DOHH2 (cell line): Measurements from ENCODE around the gene SLC23A3.

Experiments used
- H3F3A ChIP-seq: fragments of 200-600 bp; sonication (generic), shearing (Covaris generic); 2 replicates; pipeline ENCODE4 v1.6.0; 2016; ENCODE audit warnings: antibody characterized with exemption, mild to moderate bottlenecking; ENCODE audit not compliant: control insufficient read depth, insufficient read depth
- H3K27ac ChIP-seq: fragments of 200-600 bp; sonication (generic); 2 replicates; pipeline ENCODE4 v1.5.1; 2014; ENCODE audit warnings: low read depth, mild to moderate bottlenecking, low read length, moderate library complexity
- H3K27me3 ChIP-seq: fragments of 200-600 bp; sonication (generic); 2 replicates; pipeline ENCODE4 v1.6.1; 2014; ENCODE audit warnings: mild to moderate bottlenecking, low read length, mixed read lengths; ENCODE audit not compliant: control insufficient read depth
- H3K36me3 ChIP-seq: fragments of 200-600 bp; sonication (generic); 2 replicates; pipeline ENCODE4 v1.6.1; 2014; ENCODE audit warnings: mild to moderate bottlenecking, low read length, moderate library complexity, mixed read lengths; ENCODE audit not compliant: control insufficient read depth
- H3K4me1 ChIP-seq: fragments of 200-600 bp; sonication (generic); 2 replicates; pipeline ENCODE4 v1.6.1; 2014; ENCODE audit warnings: mild to moderate bottlenecking, low read length, mixed read lengths; ENCODE audit not compliant: control insufficient read depth
- H3K4me2 ChIP-seq: fragments of 200-600 bp; sonication (generic); 2 replicates; pipeline ENCODE4 v1.6.0; 2014; ENCODE audit warnings: mild to moderate bottlenecking, low read length, moderate library complexity
- H3K4me3 ChIP-seq: fragments of 200-600 bp; sonication (generic); 2 replicates; pipeline ENCODE4 v1.5.1; 2014; ENCODE audit warnings: mild to moderate bottlenecking, low read length, mixed read lengths
- H3K79me2 ChIP-seq: fragments of 200-600 bp; sonication (generic); 2 replicates; pipeline ENCODE4 v1.6.1; 2014; ENCODE audit warnings: mild to moderate bottlenecking, low read length, mixed read lengths; ENCODE audit not compliant: control insufficient read depth
- H3K9me2 ChIP-seq: fragments of 200-600 bp; sonication (generic); replicated peaks from 2 replicates; pipeline ENCODE4 v1.6.1; 2014; ENCODE audit warnings: mild to moderate bottlenecking, low read length, mixed read lengths; ENCODE audit not compliant: control insufficient read depth
- H3K9me3 ChIP-seq: fragments of 200-600 bp; sonication (generic); 2 replicates; pipeline ENCODE4 v1.6.1; 2014; ENCODE audit warnings: antibody characterized with exemption, low read length, mixed read lengths; ENCODE audit not compliant: control insufficient read depth, insufficient read depth
- H4K20me1 ChIP-seq: fragments of 200-600 bp; sonication (generic); 2 replicates; pipeline ENCODE4 v1.6.0; 2014; ENCODE audit warnings: low read depth, mild to moderate bottlenecking, antibody characterized with exemption, low read length, moderate library complexity; ENCODE audit not compliant: control insufficient read depth, insufficient read depth
- CTCF ChIP-seq: fragments of 200-600 bp; sonication (generic); IDR thresholded peaks from one replicate; pipeline ENCODE4 v1.5.1; 2014; ENCODE audit warnings: antibody characterized with exemption, mild to moderate bottlenecking, low read depth, low read length; ENCODE audit not compliant: poor library complexity, severe bottlenecking
- EZH2phosphoT487 ChIP-seq: fragments of 200-600 bp; sonication (generic); IDR thresholded peaks from 2 replicates; pipeline ENCODE4 v1.6.1; 2017; ENCODE audit warnings: borderline replicate concordance, mild to moderate bottlenecking, antibody characterized with exemption, low read length, moderate library complexity, mixed read lengths

Gene SLC23A3

DNA sequence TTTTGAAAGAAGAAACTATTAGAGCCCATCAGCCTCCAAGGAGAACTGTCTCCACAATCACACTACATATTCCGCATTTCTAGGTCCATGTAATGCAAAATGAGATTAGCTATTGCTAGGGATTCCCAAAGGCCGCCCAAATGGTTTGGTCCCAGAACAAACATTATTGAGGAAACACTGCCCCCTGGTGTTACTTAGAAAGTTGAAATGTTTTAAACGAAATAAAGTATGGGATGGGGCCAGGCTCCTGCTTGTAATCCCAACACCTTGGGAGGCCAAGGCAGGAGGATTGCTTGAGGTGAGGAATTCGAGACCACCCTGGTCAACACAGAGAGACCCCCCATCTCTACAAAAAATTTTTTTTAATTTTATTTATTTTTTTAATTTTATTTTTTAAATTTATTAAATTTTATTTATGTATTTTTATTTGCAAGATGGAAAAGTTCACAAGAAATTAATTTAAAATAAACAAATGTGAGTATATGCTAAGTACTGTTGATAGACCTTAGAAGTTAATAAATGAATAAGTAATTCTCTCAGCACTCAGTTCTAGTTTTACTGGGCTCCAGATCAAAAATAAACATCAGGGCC lies 14.7 kb downstream of the SLC23A3 start:
- TF ChIP-seq EZH2phosphoT487 (no peak), CTCF (peak; percentile 48)

DNA sequence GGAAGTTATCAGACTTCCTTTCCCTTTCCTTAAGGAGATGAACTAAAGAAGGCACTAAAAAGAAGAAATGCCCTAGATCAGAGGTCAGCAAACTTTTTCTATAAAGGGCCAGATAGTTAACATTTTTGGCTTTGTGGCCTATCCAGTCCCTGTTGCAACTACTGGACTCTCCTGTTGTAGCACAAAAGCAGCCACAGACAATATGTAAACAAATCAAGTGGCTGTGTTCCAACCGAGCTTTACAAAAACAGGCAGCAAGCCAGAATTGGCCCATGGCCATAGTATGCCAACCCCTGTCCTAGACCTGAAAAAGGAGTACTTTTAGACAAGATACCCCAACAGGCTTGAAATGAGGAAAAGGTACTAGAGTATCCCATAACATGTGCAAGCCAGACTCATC lies 20.2 kb downstream of the SLC23A3 start:
- Histone ChIP-seq H3K4me3 (no peak overlapping the region), H4K20me1 (no peaks in the 10 kb centered on the region), H3F3A (peaks cover 7% of the 10 kb centered on the region; the same call in 1 of the 2 replicates), H3K36me3 (peaks cover 23% of the 10 kb centered on the region), H3K4me2 (no peak overlapping the region), H3K9me2 (no peaks in the 10 kb centered on the region), H3K4me1 (no peaks in the 10 kb centered on the region), H3K27me3 (no peaks in the 10 kb centered on the region), H3K27ac (no peak overlapping the region), H3K79me2 (no peaks in the 10 kb centered on the region), H3K9me3 (no peaks in the 10 kb centered on the region)
- TF ChIP-seq CTCF (no peak), EZH2phosphoT487 (no peak)

More for the DNA sequence above, 14.7 kb downstream of the SLC23A3 start:
- Histone ChIP-seq H3K27me3 (no peaks in the 10 kb centered on the region), H3K36me3 (peaks cover 21% of the 10 kb centered on the region), H4K20me1 (no peaks in the 10 kb centered on the region), H3K4me1 (peaks cover 6% of the 10 kb centered on the region), H3K9me3 (no peaks in the 10 kb centered on the region), H3K4me2 (no peak overlapping the region), H3K9me2 (no peaks in the 10 kb centered on the region), H3K79me2 (no peaks in the 10 kb centered on the region), H3K27ac (no peak overlapping the region), H3K4me3 (no peak overlapping the region), H3F3A (peaks cover 14% of the 10 kb centered on the region; the same call in 1 of the 2 replicates)

DNA sequence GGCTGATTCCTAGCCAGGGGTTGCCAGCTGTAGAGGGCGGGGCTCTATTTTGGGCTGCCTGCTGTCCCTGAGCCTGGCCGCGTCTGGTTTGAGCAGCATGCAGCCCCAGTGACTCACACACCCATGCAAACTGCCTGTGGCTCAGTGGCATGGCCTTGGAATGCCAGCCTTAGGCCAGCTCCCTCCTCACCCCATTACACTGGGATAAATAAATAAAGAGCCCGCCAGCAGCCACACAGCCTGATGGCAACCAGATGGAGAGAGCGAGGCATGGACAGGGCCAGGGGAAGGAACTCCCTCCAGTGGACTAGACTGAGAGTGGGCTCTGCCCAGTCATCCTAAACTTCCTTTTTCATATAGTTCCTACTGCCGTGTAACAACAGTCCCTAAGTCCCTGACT lies 27.5 kb downstream of the SLC23A3 start:
- TF ChIP-seq CTCF (no peak), EZH2phosphoT487 (no peak)
- Histone ChIP-seq H4K20me1 (no peaks in the 10 kb centered on the region), H3K4me1 (no peaks in the 10 kb centered on the region), H3K36me3 (peaks cover 26% of the 10 kb centered on the region), H3F3A (no peaks in the 10 kb centered on the region), H3K27me3 (no peaks in the 10 kb centered on the region), H3K9me3 (no peaks in the 10 kb centered on the region), H3K79me2 (no peaks in the 10 kb centered on the region), H3K4me3 (no peak overlapping the region), H3K9me2 (no peaks in the 10 kb centered on the region), H3K27ac (no peak overlapping the region), H3K4me2 (no peak overlapping the region)
